Erythroblast (primary cell): ENCODE data around the gene PUS10.

ENCODE experiments used
- GATA1 ChIP-seq: IDR thresholded peaks from 2 replicates; pipeline ENCODE4 v1.6.1; 2011; ENCODE audit warnings: low read depth, mild to moderate bottlenecking, control low read depth, low read length, moderate library complexity
- POLR2A ChIP-seq: IDR thresholded peaks from 2 replicates; pipeline ENCODE4 v1.6.1; 2011; ENCODE audit warnings: mild to moderate bottlenecking, low read length

GRCh38 chr2:60938301-60938700 is 79.8 kb downstream of the PUS10 start:
- TF ChIP-seq POLR2A (no peak), GATA1 (no peak)
